Osteoblast (primary cell): ENCODE measurements around the gene BZW2. TPM values are rescaled to one million over a fixed set of nuclear protein-coding genes. Genes with fewer than 3 reads are reported as not detected.
A peak's percentile ranks its signal among the peaks of the same experiment; 100 is the strongest.
"Not testable (repeated sequence)": the region's sequence is repeated elsewhere in the genome, so short reads cannot be mapped to it uniquely, and the experiment has no call there.

Experiments
- DNase-seq: peaks from one replicate; pipeline ENCODE4 v3.0.0; 2011; ENCODE audit warnings: low spot score, mixed read lengths; ENCODE audit not compliant: insufficient read length; ENCODE audit errors: missing footprints
- H2AFZ ChIP-seq: 2 replicates; pipeline ENCODE4 v1.6.0; 2011; ENCODE audit warnings: mild to moderate bottlenecking, low read length
- H3K27ac ChIP-seq: 2 replicates; pipeline ENCODE4 v1.5.1; 2011; ENCODE audit warnings: mild to moderate bottlenecking, low read depth, low read length, moderate library complexity
- H3K27me3 ChIP-seq: 2 replicates; pipeline ENCODE4 v1.6.0; 2012; ENCODE audit warnings: mild to moderate bottlenecking, control low read depth, inconsistent platforms, low read length, moderate library complexity; ENCODE audit not compliant: insufficient read depth
- H3K36me3 ChIP-seq: 2 replicates; pipeline ENCODE4 v1.5.1; 2011; ENCODE audit warnings: mild to moderate bottlenecking, low read length, control low read depth, moderate library complexity; ENCODE audit not compliant: insufficient read depth
- H3K4me1 ChIP-seq: 2 replicates; pipeline ENCODE4 v1.5.1; 2011; ENCODE audit warnings: mild to moderate bottlenecking, low read length, control low read depth, moderate library complexity; ENCODE audit not compliant: insufficient read depth
- H3K4me2 ChIP-seq: 2 replicates; pipeline ENCODE4 v1.6.0; 2011; ENCODE audit warnings: mild to moderate bottlenecking, low read length; ENCODE audit not compliant: insufficient read depth
- H3K4me3 ChIP-seq: fragments of 200-600 bp; sonication (generic); 3 replicates; pipeline ENCODE4 v1.5.1; 2012; ENCODE audit warnings: mild to moderate bottlenecking, low read length, inconsistent platforms; ENCODE audit not compliant: insufficient read depth
- H3K79me2 ChIP-seq: 2 replicates; pipeline ENCODE4 v1.6.0; 2012; ENCODE audit warnings: mild to moderate bottlenecking, low read length, control low read depth, inconsistent platforms; ENCODE audit not compliant: insufficient read depth
- H3K9me3 ChIP-seq: 2 replicates; pipeline ENCODE4 v1.5.1; 2011; ENCODE audit warnings: low read depth, low read length, control low read depth
- H4K20me1 ChIP-seq: 2 replicates; pipeline ENCODE4 v1.6.0; 2012; ENCODE audit warnings: mild to moderate bottlenecking, low read length, control low read depth; ENCODE audit not compliant: insufficient read depth
- total RNA-seq: library from RNA; depleted of rRNA; stranded (reverse); fragments of >200 nt; gene quantifications from 2 replicates; pipeline ENCODE4 v1.2.3, GENCODE V29; 2012
- TF ChIP-seq, protein P1 (sequence below): IDR thresholded peaks from 2 replicates; pipeline ENCODE4 v1.5.1; 2011; ENCODE audit warnings: mild to moderate bottlenecking, low read depth, low read length, moderate library complexity; ENCODE audit errors: extremely low read depth

The BZW2 gene
- total RNA-seq, 1 donor = 52.8 TPM

DNA sequence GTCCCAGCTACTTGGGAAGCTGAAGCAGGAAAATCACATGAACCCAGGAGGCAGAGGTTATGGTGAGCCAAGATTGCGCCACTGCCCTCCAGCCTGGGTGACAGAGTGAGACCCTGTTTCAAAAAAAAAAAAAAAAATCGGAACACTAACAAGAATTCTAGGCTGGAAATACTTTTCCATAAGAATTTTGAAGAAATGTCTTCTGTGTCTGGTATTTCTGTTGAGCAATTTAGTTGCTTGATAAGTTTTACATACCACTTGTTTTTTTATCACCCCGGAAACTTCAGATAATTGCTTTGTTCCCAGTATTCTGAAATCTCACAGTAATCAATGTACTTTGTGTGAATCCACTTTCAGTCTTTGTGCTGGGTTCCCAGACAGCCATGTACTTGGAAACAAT is 25.8 kb downstream of the BZW2 start:
- no peaks in the 10 kb centered on the region for H4K20me1 ChIP-seq
- peak overlapping the region; percentile 97 for H3K27ac ChIP-seq
- peaks cover 45% of the 10 kb centered on the region for H3K79me2 ChIP-seq
- H3K27me3 ChIP-seq = no peaks in the 10 kb centered on the region
- peaks cover 32% of the 10 kb centered on the region for H3K4me1 ChIP-seq
- H3K4me2 ChIP-seq = no peak overlapping the region
- H3K4me3 ChIP-seq = no peak overlapping the region
- H3K36me3 ChIP-seq = peaks cover 32% of the 10 kb centered on the region
- DNase-seq = no peak
- TF ChIP-seq, protein P1, sequence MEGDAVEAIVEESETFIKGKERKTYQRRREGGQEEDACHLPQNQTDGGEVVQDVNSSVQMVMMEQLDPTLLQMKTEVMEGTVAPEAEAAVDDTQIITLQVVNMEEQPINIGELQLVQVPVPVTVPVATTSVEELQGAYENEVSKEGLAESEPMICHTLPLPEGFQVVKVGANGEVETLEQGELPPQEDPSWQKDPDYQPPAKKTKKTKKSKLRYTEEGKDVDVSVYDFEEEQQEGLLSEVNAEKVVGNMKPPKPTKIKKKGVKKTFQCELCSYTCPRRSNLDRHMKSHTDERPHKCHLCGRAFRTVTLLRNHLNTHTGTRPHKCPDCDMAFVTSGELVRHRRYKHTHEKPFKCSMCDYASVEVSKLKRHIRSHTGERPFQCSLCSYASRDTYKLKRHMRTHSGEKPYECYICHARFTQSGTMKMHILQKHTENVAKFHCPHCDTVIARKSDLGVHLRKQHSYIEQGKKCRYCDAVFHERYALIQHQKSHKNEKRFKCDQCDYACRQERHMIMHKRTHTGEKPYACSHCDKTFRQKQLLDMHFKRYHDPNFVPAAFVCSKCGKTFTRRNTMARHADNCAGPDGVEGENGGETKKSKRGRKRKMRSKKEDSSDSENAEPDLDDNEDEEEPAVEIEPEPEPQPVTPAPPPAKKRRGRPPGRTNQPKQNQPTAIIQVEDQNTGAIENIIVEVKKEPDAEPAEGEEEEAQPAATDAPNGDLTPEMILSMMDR = no peak
- H3K9me3 ChIP-seq = no peaks in the 10 kb centered on the region
- H2AFZ ChIP-seq = no peak overlapping the region

GRCh38 chr7:16675277-16675676 is 29.3 kb downstream of the BZW2 start:
- Histone ChIP-seq H3K27ac (no peak overlapping the region), H3K79me2 (peaks cover 47% of the 10 kb centered on the region)

GRCh38 chr7:16677978-16678494 is 32.1 kb downstream of the BZW2 start:
- H4K20me1 ChIP-seq = no peaks in the 10 kb centered on the region
- peaks cover 64% of the 10 kb centered on the region for H3K36me3 ChIP-seq
- H3K4me3 ChIP-seq = no peak overlapping the region
- no peak overlapping the region for H3K27ac ChIP-seq
- TF ChIP-seq, protein P1 = no peak
- H3K27me3 ChIP-seq = no peaks in the 10 kb centered on the region
- H3K4me1 ChIP-seq = no peaks in the 10 kb centered on the region
- peaks cover 24% of the 10 kb centered on the region for H3K79me2 ChIP-seq
- H2AFZ ChIP-seq = no peak overlapping the region
- no peaks in the 10 kb centered on the region for H3K9me3 ChIP-seq
- DNase-seq = no peak
- H3K4me2 ChIP-seq = no peak overlapping the region

More at GRCh38 chr7:16675277-16675676, 29.3 kb downstream of the BZW2 start:
- no peaks in the 10 kb centered on the region for H3K27me3 ChIP-seq
- H3K4me2 ChIP-seq = no peak overlapping the region
- no peak overlapping the region for H3K4me3 ChIP-seq
- no peak overlapping the region for H2AFZ ChIP-seq
- H4K20me1 ChIP-seq = no peaks in the 10 kb centered on the region
- no peaks in the 10 kb centered on the region for H3K9me3 ChIP-seq
- peaks cover 51% of the 10 kb centered on the region for H3K36me3 ChIP-seq
- TF ChIP-seq, protein P1 = no peak
- peaks cover 5% of the 10 kb centered on the region for H3K4me1 ChIP-seq
- DNase-seq = no peak

- H3K27ac ChIP-seq, H3K27me3 ChIP-seq, H3K4me3 ChIP-seq, H3K9me3 ChIP-seq, H3K4me2 ChIP-seq, H2AFZ ChIP-seq, H4K20me1 ChIP-seq, H3K4me1 ChIP-seq, DNase-seq: not testable (repeated sequence)
- Histone ChIP-seq H3K79me2 (peaks cover 17% of the 10 kb centered on the region), H3K36me3 (peaks cover 72% of the 10 kb centered on the region)
These were observed 32.9 kb downstream of the BZW2 start for GRCh38 chr7:16678645-16679566.
